Transverse colon (tissue), 4 donors: ENCODE data around the gene CNKSR2. TPM values are rescaled to one million over a fixed set of nuclear protein-coding genes. Genes with fewer than 3 reads are reported as not detected.

Experiments
- DNase-seq: peaks from one replicate; pipeline ENCODE4 v3.0.0-alpha.2; 2019
- H3K27ac ChIP-seq, 4 donors: fragments of 200-600 bp; sonication (generic); 2 replicates each; pipeline ENCODE4 v1.5.1; 2016 to 2018; ENCODE audit warnings: inconsistent platforms in 4 of 4
- H3K27me3 ChIP-seq: fragments of 200-600 bp; sonication (generic); 2 replicates; pipeline ENCODE4 v1.5.1; 2017; ENCODE audit warnings: inconsistent platforms
- H3K36me3 ChIP-seq, 4 donors: fragments of 200-600 bp; sonication (generic); 2 replicates each; pipeline ENCODE4 v1.5.1; 2017 to 2019; ENCODE audit warnings: inconsistent platforms in 4 of 4
- H3K4me1 ChIP-seq, 4 donors: fragments of 200-600 bp; sonication (generic); 2 replicates each; pipeline ENCODE4 v1.5.1; 2017 to 2020; ENCODE audit warnings: inconsistent platforms in 4 of 4
- H3K4me3 ChIP-seq, 4 donors: fragments of 200-600 bp; sonication (generic); 1 replicate in 1 of 4; 2 replicates in 3 of 4; pipeline versions ENCODE4 v1.5.1 to v1.6.1; 2017 to 2019; ENCODE audit warnings: inconsistent platforms in 4 of 4
- H3K9me3 ChIP-seq, 2 donors: fragments of 200-600 bp; sonication (generic); 2 replicates each; pipeline ENCODE4 v1.5.1; 2017 to 2019; ENCODE audit warnings: inconsistent platforms in 2 of 2
- EP300 ChIP-seq: sonication (generic); formaldehyde crosslinking; IDR thresholded peaks from one replicate; pipeline ENCODE4 v1.6.1; 2017; ENCODE audit warnings: antibody characterized with exemption, low read depth
- POLR2A ChIP-seq: fragments of 450-650 bp; IDR thresholded peaks from one replicate; pipeline ENCODE4 v1.6.1; 2016; ENCODE audit warnings: antibody characterized with exemption, mild to moderate bottlenecking, moderate library complexity
- POLR2AphosphoS5 ChIP-seq, 3 donors: sonication (generic); formaldehyde crosslinking; IDR thresholded peaks; one replicate each; pipeline ENCODE4 v1.6.1; 2016; ENCODE audit warnings: antibody characterized with exemption in 3 of 3
- WGBS, 2 donors: methylation state at CpG; one replicate each; pipeline ENCODE4 v1.1.5; 2018; ENCODE audit warnings: low coverage in 1 of 2; 5-methylcytosine and 5-hydroxymethylcytosine counted together
- in situ Hi-C, 4 donors: fragments of 200-750 bp; cut with MboI; loops; one replicate each; pipeline versions ENCODE4 v1.15.0 to v1.15.1; 2017; ENCODE audit warnings: low sequenced_read_pairs in 3 of 4, low pct_ligation_motif_present in 1 of 4, low pct_unique_long_range_greater_than_20kb in 1 of 4
- intact Hi-C: fragments of 100-400 bp; cut with DNase I; formaldehyde crosslinking; loops from one replicate; pipeline ENCODE4 v1.15.1; 2023; ENCODE audit warnings: low total_unique reads
- total RNA-seq, 4 donors: library from RNA; depleted of rRNA; stranded (reverse); fragments of >200 nt; gene quantifications; one replicate each; pipeline ENCODE4 v1.1.0, GENCODE V29; 2016
- TF ChIP-seq, protein P1 (sequence below), 5 experiments: fragments of 200-600 bp in 3 of 5; fragments of 450-650 bp in 2 of 5; sonication (generic) in 3 of 5; IDR thresholded peaks; 1 replicate in 2 of 5; 2 replicates in 3 of 5; pipeline ENCODE4 v1.5.1; 2016 to 2017; ENCODE audit warnings: antibody characterized with exemption in 5 of 5, inconsistent platforms in 3 of 5, mild to moderate bottlenecking in 2 of 5, moderate library complexity in 1 of 5

The CNKSR2 gene
- total RNA-seq, 4 donors from 2014 or later, result 0.55 to 15.0 (median 2.7) TPM; not detected in 1

DNA sequence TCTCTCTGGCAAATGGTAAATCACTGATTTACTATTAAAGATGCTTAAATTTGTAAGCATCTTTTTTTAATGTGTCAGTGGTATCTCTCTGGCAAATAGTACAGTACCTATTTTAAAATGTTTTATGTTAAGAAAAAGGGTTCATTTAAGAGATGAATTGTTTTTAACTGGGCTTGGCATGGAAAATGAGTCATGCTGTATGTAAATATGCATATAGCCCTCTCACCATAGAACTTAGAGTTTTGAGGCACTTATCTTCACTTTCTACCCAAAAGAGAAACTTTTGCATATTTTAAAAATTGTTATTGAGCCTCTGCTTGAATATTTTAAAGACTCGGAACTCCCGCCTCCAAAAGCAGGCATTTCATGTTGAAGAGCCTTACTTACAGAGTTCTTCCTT is 246.0 kb downstream of the CNKSR2 start:
- H3K9me3 ChIP-seq, result no peaks in the 10 kb centered on the region
- no peak overlapping the region for H3K4me3 ChIP-seq
- WGBS, 2 donors, result 91 to 100% methylated on average over 2 of the region's 2 CpGs
- no peaks in the 10 kb centered on the region for H3K27me3 ChIP-seq
- no peak for DNase-seq
- no peaks in the 10 kb centered on the region for H3K36me3 ChIP-seq
- TF ChIP-seq EP300, result no peak
- no peak for TF ChIP-seq POLR2A
- TF ChIP-seq, protein P1, sequence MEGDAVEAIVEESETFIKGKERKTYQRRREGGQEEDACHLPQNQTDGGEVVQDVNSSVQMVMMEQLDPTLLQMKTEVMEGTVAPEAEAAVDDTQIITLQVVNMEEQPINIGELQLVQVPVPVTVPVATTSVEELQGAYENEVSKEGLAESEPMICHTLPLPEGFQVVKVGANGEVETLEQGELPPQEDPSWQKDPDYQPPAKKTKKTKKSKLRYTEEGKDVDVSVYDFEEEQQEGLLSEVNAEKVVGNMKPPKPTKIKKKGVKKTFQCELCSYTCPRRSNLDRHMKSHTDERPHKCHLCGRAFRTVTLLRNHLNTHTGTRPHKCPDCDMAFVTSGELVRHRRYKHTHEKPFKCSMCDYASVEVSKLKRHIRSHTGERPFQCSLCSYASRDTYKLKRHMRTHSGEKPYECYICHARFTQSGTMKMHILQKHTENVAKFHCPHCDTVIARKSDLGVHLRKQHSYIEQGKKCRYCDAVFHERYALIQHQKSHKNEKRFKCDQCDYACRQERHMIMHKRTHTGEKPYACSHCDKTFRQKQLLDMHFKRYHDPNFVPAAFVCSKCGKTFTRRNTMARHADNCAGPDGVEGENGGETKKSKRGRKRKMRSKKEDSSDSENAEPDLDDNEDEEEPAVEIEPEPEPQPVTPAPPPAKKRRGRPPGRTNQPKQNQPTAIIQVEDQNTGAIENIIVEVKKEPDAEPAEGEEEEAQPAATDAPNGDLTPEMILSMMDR (IDR thresholded peaks at IDR 0.05), result no peak
- TF ChIP-seq POLR2AphosphoS5 (IDR thresholded peaks at IDR 0.05), result no peak
- H3K4me1 ChIP-seq, result no peaks in the 10 kb centered on the region
- intact Hi-C loops, result no loop called here
- H3K27ac ChIP-seq, result no peak overlapping the region
- in situ Hi-C loops, result no loop called here

DNA sequence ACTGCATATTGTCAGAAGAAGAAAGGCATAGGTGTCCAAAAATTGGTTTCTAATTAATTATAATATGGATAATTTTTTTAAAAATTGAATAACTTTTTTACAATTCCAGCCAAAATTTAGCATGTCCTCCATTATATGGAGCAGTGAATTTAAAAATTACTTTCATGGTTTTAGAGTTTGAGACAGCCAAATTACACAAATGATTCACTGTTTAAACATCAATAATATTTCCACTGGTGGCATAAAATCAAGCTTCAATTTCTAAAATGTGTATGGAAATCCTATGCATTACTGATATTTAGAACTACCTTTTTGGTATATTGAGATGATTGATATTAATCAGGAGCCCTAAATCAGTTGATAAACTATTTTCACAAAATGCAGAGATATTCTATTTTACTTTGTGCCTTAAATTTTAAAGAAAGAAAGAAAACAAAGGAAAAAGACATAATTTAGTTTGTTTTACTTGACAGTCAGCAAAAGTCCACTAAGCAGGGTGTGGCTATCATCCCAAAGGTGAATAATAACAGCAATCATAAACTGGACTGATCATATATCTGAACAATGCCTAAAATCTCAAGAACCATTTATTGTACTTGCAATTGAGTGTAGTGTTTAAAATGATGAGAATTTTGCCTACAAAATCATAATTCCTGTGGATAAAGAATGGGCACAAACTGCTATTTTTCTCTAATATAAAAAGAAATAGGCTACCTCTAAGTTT is 249.7 kb downstream of the CNKSR2 start:
- intact Hi-C loops (no loop called here), in situ Hi-C loops (no loop called here)
- no peaks in the 10 kb centered on the region for H3K27me3 ChIP-seq
- no peaks in the 10 kb centered on the region for H3K36me3 ChIP-seq
- H3K9me3 ChIP-seq, result no peaks in the 10 kb centered on the region
- no peak for DNase-seq
- no peak overlapping the region for H3K27ac ChIP-seq
- H3K4me3 ChIP-seq, result no peak overlapping the region
- no peak for TF ChIP-seq POLR2AphosphoS5 (IDR thresholded peaks at IDR 0.05)
- TF ChIP-seq POLR2A, result no peak
- TF ChIP-seq, protein P1 (IDR thresholded peaks at IDR 0.05), result no peak
- no peak for TF ChIP-seq EP300
- H3K4me1 ChIP-seq, result no peaks in the 10 kb centered on the region

DNA sequence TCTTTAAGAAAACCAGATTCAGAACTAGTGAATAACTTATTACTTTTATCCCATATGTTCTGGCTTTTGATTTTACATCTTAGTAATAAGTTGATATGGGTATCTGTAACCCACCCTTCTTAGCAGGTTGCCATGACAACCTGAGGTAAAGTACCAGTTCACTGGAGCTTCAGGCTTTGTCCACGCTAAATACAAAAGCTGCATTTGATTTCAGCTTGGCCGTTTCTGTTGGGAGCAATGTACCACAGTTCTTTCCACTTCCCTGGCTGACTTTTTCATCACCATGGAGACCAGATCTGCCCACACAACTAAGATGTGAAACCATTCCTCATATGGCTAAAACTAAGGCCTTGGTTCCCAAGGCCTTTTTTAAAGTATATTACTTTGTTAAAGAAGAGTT is 257.8 kb downstream of the CNKSR2 start:
- H3K27ac ChIP-seq, result no peak overlapping the region
- no peaks in the 10 kb centered on the region for H3K9me3 ChIP-seq
- no peaks in the 10 kb centered on the region for H3K4me1 ChIP-seq
- no peaks in the 10 kb centered on the region for H3K27me3 ChIP-seq
- 52 to 61% methylated on average over 2 of the region's 2 CpGs for WGBS, 2 donors
- intact Hi-C loops, result no loop called here
- TF ChIP-seq, protein P1 (IDR thresholded peaks at IDR 0.05), result no peak
- TF ChIP-seq EP300 (no peak), POLR2A (no peak), POLR2AphosphoS5 (IDR thresholded peaks at IDR 0.05) (no peak)
- in situ Hi-C loops, result no loop called here
- H3K36me3 ChIP-seq, result no peaks in the 10 kb centered on the region
- no peak overlapping the region for H3K4me3 ChIP-seq
- no peak for DNase-seq

DNA sequence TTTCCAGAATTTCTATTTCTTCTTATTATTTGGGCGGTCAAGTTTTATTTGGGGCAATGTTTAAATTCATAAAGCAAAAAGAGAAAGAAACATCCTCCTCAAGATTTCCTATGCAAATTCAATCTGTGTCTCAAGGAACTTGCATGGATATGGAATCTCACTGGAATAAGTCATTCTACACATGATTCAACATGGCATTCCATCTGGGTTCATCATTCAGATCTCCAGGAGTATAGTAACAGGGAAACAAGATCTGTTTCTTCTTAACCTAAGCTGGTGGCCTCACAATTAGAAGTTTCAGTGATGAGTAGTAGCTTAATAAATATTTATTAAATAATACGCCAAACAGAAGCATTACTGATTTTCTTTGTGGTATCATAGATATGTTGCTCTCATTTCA is 264.1 kb downstream of the CNKSR2 start:
- TF ChIP-seq, protein P1 (IDR thresholded peaks at IDR 0.05), result no peak
- Histone ChIP-seq H3K4me1 (no peaks in the 10 kb centered on the region), H3K9me3 (no peaks in the 10 kb centered on the region), H3K4me3 (no peak overlapping the region), H3K36me3 (no peaks in the 10 kb centered on the region), H3K27ac (no peak overlapping the region), H3K27me3 (no peaks in the 10 kb centered on the region)
- intact Hi-C loops, result no loop called here
- WGBS, 2 donors, result 86 to 92% methylated on average over 2 of the region's 2 CpGs
- in situ Hi-C loops, result no loop called here
- no peak for DNase-seq
